ENCODE measurements around the gene PXYLP1.

The PXYLP1 gene

GRCh38 chr3:141212555-141212954 is 19.1 kb upstream of the PXYLP1 start:
- H4K8ac ChIP-seq (ENCODE audit: low read length), result no peak overlapping the region

GRCh38 chr3:141216975-141217374 is 14.7 kb upstream of the PXYLP1 start:
- H2BK120ac ChIP-seq (ENCODE audit: low read depth, low read length), result no peak overlapping the region
- H2BK5ac ChIP-seq (ENCODE audit: low read depth, low read length, poor library complexity, severe bottlenecking), result no peak overlapping the region
- H3K27ac ChIP-seq (ENCODE audit: low read length, poor library complexity, severe bottlenecking), result no peak overlapping the region
- no peak overlapping the region for H2AFZ ChIP-seq (ENCODE audit: low read depth, low read length)
- H3K4ac ChIP-seq (ENCODE audit: low read depth in 1 of 2, low read length in 2 of 2), result no peak overlapping the region
- no peak for DNase-seq
- no peak overlapping the region for H4K91ac ChIP-seq (ENCODE audit: low read length)
- no peak overlapping the region for H3K18ac ChIP-seq (ENCODE audit: low read depth in 1 of 2, low read length in 2 of 2)
- H2BK12ac ChIP-seq (ENCODE audit: low read length in 2 of 2), result no peak overlapping the region
- WGBS, result 85% methylated on average over 1 of the region's 2 CpGs
- no peak overlapping the region for H3K9ac ChIP-seq (ENCODE audit: low read length)
- H3K9me3 ChIP-seq (ENCODE audit: control insufficient read depth, low read length), result peaks cover 7% of the 10 kb centered on the region
- no peak overlapping the region for H3K14ac ChIP-seq (ENCODE audit: low read length in 2 of 2)
- no peak overlapping the region for H3K4me3 ChIP-seq (ENCODE audit: insufficient read depth in 1 of 2, low read depth in 1 of 2, low read length in 2 of 2)
- no peak overlapping the region for H2BK15ac ChIP-seq (ENCODE audit: low read depth, poor library complexity, severe bottlenecking)
- no peak overlapping the region for H3K23ac ChIP-seq (ENCODE audit: low read length in 2 of 2)
- H3K79me1 ChIP-seq (replicated peaks; ENCODE audit: low read length, poor library complexity, severe bottlenecking), result no peaks in the 10 kb centered on the region
- H3K4me1 ChIP-seq (ENCODE audit: control insufficient read depth, insufficient read depth, low read depth, low read length), result no peaks in the 10 kb centered on the region
- no peak overlapping the region for H3K4me2 ChIP-seq (ENCODE audit: low read length, poor library complexity, severe bottlenecking)
- no peaks in the 10 kb centered on the region for H3K36me3 ChIP-seq (ENCODE audit: control insufficient read depth in 1 of 2, insufficient read depth in 2 of 2, low read depth in 1 of 2, low read length in 2 of 2)
- no peak overlapping the region for H2AK5ac ChIP-seq (ENCODE audit: low read length, severe bottlenecking)
- no peak overlapping the region for H4K8ac ChIP-seq (ENCODE audit: low read length)
- peaks cover 19 to 31% of the 10 kb centered on the region in 2 experiments for H3K27me3 ChIP-seq (ENCODE audit: control insufficient read depth in 1 of 2, insufficient read depth in 1 of 2, low read length in 2 of 2)

More at GRCh38 chr3:141212555-141212954, 19.1 kb upstream of the PXYLP1 start:
- Histone ChIP-seq H3K4ac (ENCODE audit: low read depth in 1 of 2, low read length in 2 of 2) (no peak overlapping the region), H3K79me1 (replicated peaks; ENCODE audit: low read length, poor library complexity, severe bottlenecking) (no peaks in the 10 kb centered on the region), H3K9me3 (ENCODE audit: control insufficient read depth, low read length) (no peaks in the 10 kb centered on the region), H3K4me1 (ENCODE audit: control insufficient read depth, insufficient read depth, low read depth, low read length) (no peaks in the 10 kb centered on the region), H3K4me2 (ENCODE audit: low read length, poor library complexity, severe bottlenecking) (no peak overlapping the region), H3K27ac (ENCODE audit: low read length, poor library complexity, severe bottlenecking) (no peak overlapping the region), H3K36me3 (ENCODE audit: control insufficient read depth in 1 of 2, insufficient read depth in 2 of 2, low read depth in 1 of 2, low read length in 2 of 2) (no peaks in the 10 kb centered on the region), H3K9ac (ENCODE audit: low read length) (no peak overlapping the region), H4K91ac (ENCODE audit: low read length) (no peak overlapping the region), H3K18ac (ENCODE audit: low read depth in 1 of 2, low read length in 2 of 2) (no peak overlapping the region), H3K23ac (ENCODE audit: low read length in 2 of 2) (no peak overlapping the region), H2BK15ac (ENCODE audit: low read depth, poor library complexity, severe bottlenecking) (no peak overlapping the region), H3K27me3 (ENCODE audit: control insufficient read depth in 1 of 2, insufficient read depth in 1 of 2, low read length in 2 of 2) (peaks cover under 1 to 4% of the 10 kb centered on the region in 2 experiments), H2BK5ac (ENCODE audit: low read depth, low read length, poor library complexity, severe bottlenecking) (no peak overlapping the region), H3K4me3 (ENCODE audit: insufficient read depth in 1 of 2, low read depth in 1 of 2, low read length in 2 of 2) (no peak overlapping the region), H2BK12ac (ENCODE audit: low read length in 2 of 2) (no peak overlapping the region), H2BK120ac (ENCODE audit: low read depth, low read length) (no peak overlapping the region), H2AFZ (ENCODE audit: low read depth, low read length) (no peak overlapping the region), H2AK5ac (ENCODE audit: low read length, severe bottlenecking) (no peak overlapping the region), H3K14ac (ENCODE audit: low read length in 2 of 2) (no peak overlapping the region)
- no peak for DNase-seq

GRCh38 chr3:141217389-141217788 is 14.2 kb upstream of the PXYLP1 start:
- H2BK120ac ChIP-seq (ENCODE audit: low read depth, low read length), result no peak overlapping the region
- H3K4me2 ChIP-seq (ENCODE audit: low read length, poor library complexity, severe bottlenecking), result no peak overlapping the region
- H2BK15ac ChIP-seq (ENCODE audit: low read depth, poor library complexity, severe bottlenecking), result no peak overlapping the region
- H3K9me3 ChIP-seq (ENCODE audit: control insufficient read depth, low read length), result peaks cover 10% of the 10 kb centered on the region
- no peak overlapping the region for H3K18ac ChIP-seq (ENCODE audit: low read depth in 1 of 2, low read length in 2 of 2)
- H4K8ac ChIP-seq (ENCODE audit: low read length), result no peak overlapping the region
- H3K27me3 ChIP-seq (ENCODE audit: control insufficient read depth in 1 of 2, insufficient read depth in 1 of 2, low read length in 2 of 2), result peaks cover 19 to 31% of the 10 kb centered on the region in 2 experiments
- no peaks in the 10 kb centered on the region for H3K36me3 ChIP-seq (ENCODE audit: control insufficient read depth in 1 of 2, insufficient read depth in 2 of 2, low read depth in 1 of 2, low read length in 2 of 2)
- H3K27ac ChIP-seq (ENCODE audit: low read length, poor library complexity, severe bottlenecking), result no peak overlapping the region
- no peaks in the 10 kb centered on the region for H3K79me1 ChIP-seq (replicated peaks; ENCODE audit: low read length, poor library complexity, severe bottlenecking)
- H3K9ac ChIP-seq (ENCODE audit: low read length), result no peak overlapping the region
- 77% methylated on average over 2 of the region's 2 CpGs for WGBS
- H2AK5ac ChIP-seq (ENCODE audit: low read length, severe bottlenecking), result no peak overlapping the region
- no peak overlapping the region for H3K14ac ChIP-seq (ENCODE audit: low read length in 2 of 2)
- H2AFZ ChIP-seq (ENCODE audit: low read depth, low read length), result no peak overlapping the region
- H3K4me3 ChIP-seq (ENCODE audit: insufficient read depth in 1 of 2, low read depth in 1 of 2, low read length in 2 of 2), result no peak overlapping the region
- DNase-seq, result no peak
- H2BK5ac ChIP-seq (ENCODE audit: low read depth, low read length, poor library complexity, severe bottlenecking), result no peak overlapping the region
- H3K23ac ChIP-seq (ENCODE audit: low read length in 2 of 2), result no peak overlapping the region
- H3K4me1 ChIP-seq (ENCODE audit: control insufficient read depth, insufficient read depth, low read depth, low read length), result no peaks in the 10 kb centered on the region
- H4K91ac ChIP-seq (ENCODE audit: low read length), result no peak overlapping the region
- no peak overlapping the region for H2BK12ac ChIP-seq (ENCODE audit: low read length in 2 of 2)
- H3K4ac ChIP-seq (ENCODE audit: low read depth in 1 of 2, low read length in 2 of 2), result no peak overlapping the region

- no peak overlapping the region for H3K18ac ChIP-seq (ENCODE audit: low read depth in 1 of 2, low read length in 2 of 2)
- H2BK120ac ChIP-seq (ENCODE audit: low read depth, low read length), result no peak overlapping the region
- no peak overlapping the region for H2AFZ ChIP-seq (ENCODE audit: low read depth, low read length)
- H3K14ac ChIP-seq (ENCODE audit: low read length in 2 of 2), result no peak overlapping the region
- no peak overlapping the region for H3K27ac ChIP-seq (ENCODE audit: low read length, poor library complexity, severe bottlenecking)
- H3K4me3 ChIP-seq (ENCODE audit: insufficient read depth in 1 of 2, low read depth in 1 of 2, low read length in 2 of 2), result no peak overlapping the region
- WGBS, result 50% methylated on average over 2 of the region's 2 CpGs
- H2BK15ac ChIP-seq (ENCODE audit: low read depth, poor library complexity, severe bottlenecking), result no peak overlapping the region
- no peak overlapping the region for H3K23ac ChIP-seq (ENCODE audit: low read length in 2 of 2)
- peaks cover 19 to 31% of the 10 kb centered on the region in 2 experiments for H3K27me3 ChIP-seq (ENCODE audit: control insufficient read depth in 1 of 2, insufficient read depth in 1 of 2, low read length in 2 of 2)
- no peak overlapping the region for H3K9ac ChIP-seq (ENCODE audit: low read length)
- DNase-seq, result no peak
- H4K91ac ChIP-seq (ENCODE audit: low read length), result no peak overlapping the region
- no peaks in the 10 kb centered on the region for H3K36me3 ChIP-seq (ENCODE audit: control insufficient read depth in 1 of 2, insufficient read depth in 2 of 2, low read depth in 1 of 2, low read length in 2 of 2)
- no peak overlapping the region for H3K4ac ChIP-seq (ENCODE audit: low read depth in 1 of 2, low read length in 2 of 2)
- H2BK5ac ChIP-seq (ENCODE audit: low read depth, low read length, poor library complexity, severe bottlenecking), result no peak overlapping the region
- H3K4me2 ChIP-seq (ENCODE audit: low read length, poor library complexity, severe bottlenecking), result no peak overlapping the region
- no peaks in the 10 kb centered on the region for H3K4me1 ChIP-seq (ENCODE audit: control insufficient read depth, insufficient read depth, low read depth, low read length)
- peaks cover 19% of the 10 kb centered on the region for H3K9me3 ChIP-seq (ENCODE audit: control insufficient read depth, low read length)
- no peak overlapping the region for H2BK12ac ChIP-seq (ENCODE audit: low read length in 2 of 2)
- no peak overlapping the region for H2AK5ac ChIP-seq (ENCODE audit: low read length, severe bottlenecking)
- H4K8ac ChIP-seq (ENCODE audit: low read length), result no peak overlapping the region
- H3K79me1 ChIP-seq (replicated peaks; ENCODE audit: low read length, poor library complexity, severe bottlenecking), result no peaks in the 10 kb centered on the region
These were observed 13.3 kb upstream of the PXYLP1 start for GRCh38 chr3:141218162-141218835.
